Right atrium auricular region (tissue), 2 donors: Measurements from ENCODE around the gene CSF1R. TPM values are rescaled to one million over a fixed set of nuclear protein-coding genes. Genes with fewer than 3 reads are reported as not detected.

Experiments
- DNase-seq: peaks from one replicate; pipeline ENCODE4 v3.0.0-alpha.2; 2019; ENCODE audit warnings: low spot score
- H3K27ac ChIP-seq, 2 donors: fragments of 200-600 bp; sonication (generic); 1 replicate in 1 of 2; 2 replicates in 1 of 2; pipeline ENCODE4 v1.5.1; 2016 to 2019
- H3K27me3 ChIP-seq, 2 donors: fragments of 200-600 bp; sonication (generic); one replicate each; pipeline versions ENCODE4 v1.5.1 to v1.6.0; 2017 to 2019
- H3K36me3 ChIP-seq: fragments of 200-600 bp; sonication (generic); one replicate; pipeline ENCODE4 v1.5.1; 2016
- H3K4me1 ChIP-seq, 2 donors: fragments of 200-600 bp; sonication (generic); one replicate each; pipeline versions ENCODE4 v1.5.1 to v1.6.0; 2017 to 2019
- H3K4me3 ChIP-seq, 2 donors: fragments of 200-600 bp; sonication (generic); 1 replicate in 1 of 2; 2 replicates in 1 of 2; pipeline ENCODE4 v1.5.1; 2017 to 2019; ENCODE audit warnings: mild to moderate bottlenecking in 1 of 2, moderate library complexity in 1 of 2
- H3K9me3 ChIP-seq, 2 donors: fragments of 200-600 bp; sonication (generic); one replicate each; pipeline ENCODE4 v1.5.1; 2019
- total RNA-seq, 2 donors: library from RNA; depleted of rRNA; stranded (reverse); fragments of >200 nt; gene quantifications; one replicate each; pipeline ENCODE4 v1.1.0, GENCODE V29; 2016
- TF ChIP-seq, protein P1 (sequence below), 2 donors: fragments of 200-600 bp; sonication (generic); IDR thresholded peaks; one replicate each; pipeline ENCODE4 v1.5.1; 2019; ENCODE audit warnings: antibody characterized with exemption in 2 of 2

The CSF1R gene
- total RNA-seq, 2 donors from 2014 or later, result 11.2 to 24.6 TPM

DNA sequence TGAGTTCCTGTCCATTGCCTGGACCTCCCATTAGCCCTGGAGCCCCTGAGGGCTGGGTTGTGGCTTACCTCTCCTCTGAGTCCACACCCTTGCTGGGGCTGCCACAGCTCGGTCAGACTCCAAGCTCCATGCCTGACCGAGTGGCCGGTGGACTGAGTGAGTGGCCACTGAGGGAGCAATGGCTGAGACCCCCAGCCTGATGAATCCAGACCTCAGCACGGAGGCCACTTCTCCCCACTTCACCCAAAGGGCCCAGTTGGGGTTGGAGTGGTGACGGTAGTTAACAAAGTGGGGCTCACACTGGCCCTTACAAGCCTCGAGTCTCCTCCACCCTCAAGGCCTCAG, 40.5 kb upstream of the CSF1R start:
- Histone ChIP-seq H3K9me3 (no peaks in the 10 kb centered on the region), H3K27me3 (no peaks in the 10 kb centered on the region), H3K4me1 (peaks cover 0 to 20% of the 10 kb centered on the region in 2 donors), H3K27ac (no peak overlapping the region), H3K4me3 (no peak overlapping the region), H3K36me3 (peaks cover 53% of the 10 kb centered on the region)
- TF ChIP-seq, protein P1, sequence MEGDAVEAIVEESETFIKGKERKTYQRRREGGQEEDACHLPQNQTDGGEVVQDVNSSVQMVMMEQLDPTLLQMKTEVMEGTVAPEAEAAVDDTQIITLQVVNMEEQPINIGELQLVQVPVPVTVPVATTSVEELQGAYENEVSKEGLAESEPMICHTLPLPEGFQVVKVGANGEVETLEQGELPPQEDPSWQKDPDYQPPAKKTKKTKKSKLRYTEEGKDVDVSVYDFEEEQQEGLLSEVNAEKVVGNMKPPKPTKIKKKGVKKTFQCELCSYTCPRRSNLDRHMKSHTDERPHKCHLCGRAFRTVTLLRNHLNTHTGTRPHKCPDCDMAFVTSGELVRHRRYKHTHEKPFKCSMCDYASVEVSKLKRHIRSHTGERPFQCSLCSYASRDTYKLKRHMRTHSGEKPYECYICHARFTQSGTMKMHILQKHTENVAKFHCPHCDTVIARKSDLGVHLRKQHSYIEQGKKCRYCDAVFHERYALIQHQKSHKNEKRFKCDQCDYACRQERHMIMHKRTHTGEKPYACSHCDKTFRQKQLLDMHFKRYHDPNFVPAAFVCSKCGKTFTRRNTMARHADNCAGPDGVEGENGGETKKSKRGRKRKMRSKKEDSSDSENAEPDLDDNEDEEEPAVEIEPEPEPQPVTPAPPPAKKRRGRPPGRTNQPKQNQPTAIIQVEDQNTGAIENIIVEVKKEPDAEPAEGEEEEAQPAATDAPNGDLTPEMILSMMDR (IDR thresholded peaks at IDR 0.05), result no peak
- no peak for DNase-seq

DNA sequence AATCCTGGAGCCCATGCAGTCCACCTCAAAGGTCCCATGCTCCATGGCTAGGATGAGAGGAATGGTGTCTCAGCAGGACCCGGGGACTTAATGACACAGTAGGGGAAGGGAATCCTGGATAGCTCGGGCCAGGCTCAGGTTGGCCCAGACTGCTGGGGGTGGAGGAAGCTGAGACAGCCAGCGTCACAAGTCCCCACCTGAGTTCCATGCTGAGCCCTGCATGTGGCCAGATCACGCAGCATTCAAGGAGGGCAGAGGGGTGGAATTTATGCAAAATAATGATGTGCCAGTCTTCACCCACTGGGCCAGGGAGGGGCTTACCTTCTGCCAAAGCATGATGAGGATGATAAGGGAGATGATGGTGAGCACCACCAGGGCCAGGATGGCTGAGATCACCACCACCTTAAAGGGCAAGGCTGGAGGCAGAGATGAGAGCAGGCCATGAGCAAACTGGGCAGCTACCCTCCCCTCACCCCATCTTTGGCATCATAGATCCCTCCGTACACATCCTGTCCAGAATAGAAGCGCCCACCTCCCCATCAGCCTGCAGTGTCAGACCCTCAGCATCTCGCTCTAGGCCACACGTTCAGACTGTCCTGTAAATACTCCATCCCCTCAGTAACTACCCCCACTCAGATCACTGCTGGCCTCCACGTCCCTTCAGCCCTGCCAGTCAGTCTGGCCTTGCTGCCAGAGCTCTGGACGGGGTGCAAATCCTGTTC, 40.0 kb upstream of the CSF1R start:
- Histone ChIP-seq H3K36me3 (peaks cover 55% of the 10 kb centered on the region), H3K9me3 (no peaks in the 10 kb centered on the region), H3K4me3 (no peak overlapping the region), H3K27ac (no peak overlapping the region), H3K27me3 (no peaks in the 10 kb centered on the region), H3K4me1 (peaks cover 0 to 16% of the 10 kb centered on the region in 2 donors)
- no peak for DNase-seq
- TF ChIP-seq, protein P1 (IDR thresholded peaks at IDR 0.05), result no peak

DNA sequence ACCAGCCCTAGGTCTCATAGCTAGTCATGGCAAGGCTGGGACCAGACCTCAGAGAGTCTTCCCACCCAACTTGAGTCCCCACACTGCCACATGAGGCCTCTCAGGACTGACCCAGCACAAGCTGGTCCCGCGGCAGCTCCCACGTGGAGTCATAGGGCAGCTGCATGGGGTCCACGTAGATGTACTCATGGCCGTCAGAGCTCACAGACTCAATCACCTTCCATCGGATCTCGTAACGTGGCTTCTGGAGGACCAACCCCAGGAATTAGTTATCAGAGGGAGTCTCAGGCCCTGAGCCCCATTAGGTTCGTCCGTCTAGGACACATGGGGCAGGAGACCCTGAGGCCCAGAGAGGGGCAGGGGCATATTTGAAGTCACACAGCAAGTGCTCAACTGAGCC, 39.0 kb upstream of the CSF1R start:
- H3K27me3 ChIP-seq, result no peaks in the 10 kb centered on the region
- peaks cover 0 to 12% of the 10 kb centered on the region in 2 donors for H3K4me1 ChIP-seq
- H3K9me3 ChIP-seq, result no peaks in the 10 kb centered on the region
- H3K36me3 ChIP-seq, result peaks cover 65% of the 10 kb centered on the region
- no peak for DNase-seq
- TF ChIP-seq, protein P1 (IDR thresholded peaks at IDR 0.05), result no peak
- no peak overlapping the region for H3K4me3 ChIP-seq
- no peak overlapping the region for H3K27ac ChIP-seq

DNA sequence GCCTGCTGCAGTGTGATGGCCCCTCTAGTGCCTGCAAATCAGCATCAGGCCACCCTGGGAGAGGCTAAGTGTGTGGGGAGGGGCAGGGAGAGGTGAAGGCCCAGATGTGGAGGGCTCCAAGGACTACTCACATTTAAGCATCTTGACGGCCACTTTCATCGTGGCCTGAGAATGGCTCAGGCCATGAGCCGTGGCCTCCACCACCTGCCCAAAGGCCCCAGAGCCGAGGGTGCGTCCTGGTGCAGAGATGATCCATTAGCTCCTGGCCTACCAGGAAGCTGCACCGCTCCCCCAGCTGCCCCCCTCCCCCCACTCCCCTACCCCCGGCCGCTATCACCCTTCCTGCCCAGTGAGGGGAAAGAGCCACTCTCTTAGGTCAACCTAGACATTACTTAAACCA, 38.2 kb upstream of the CSF1R start:
- Histone ChIP-seq H3K4me1 (peaks cover 0 to 5% of the 10 kb centered on the region in 2 donors), H3K4me3 (no peak overlapping the region), H3K27ac (no peak overlapping the region), H3K36me3 (peaks cover 70% of the 10 kb centered on the region), H3K27me3 (no peaks in the 10 kb centered on the region), H3K9me3 (no peaks in the 10 kb centered on the region)
- TF ChIP-seq, protein P1 (IDR thresholded peaks at IDR 0.05), result no peak
- no peak for DNase-seq

DNA sequence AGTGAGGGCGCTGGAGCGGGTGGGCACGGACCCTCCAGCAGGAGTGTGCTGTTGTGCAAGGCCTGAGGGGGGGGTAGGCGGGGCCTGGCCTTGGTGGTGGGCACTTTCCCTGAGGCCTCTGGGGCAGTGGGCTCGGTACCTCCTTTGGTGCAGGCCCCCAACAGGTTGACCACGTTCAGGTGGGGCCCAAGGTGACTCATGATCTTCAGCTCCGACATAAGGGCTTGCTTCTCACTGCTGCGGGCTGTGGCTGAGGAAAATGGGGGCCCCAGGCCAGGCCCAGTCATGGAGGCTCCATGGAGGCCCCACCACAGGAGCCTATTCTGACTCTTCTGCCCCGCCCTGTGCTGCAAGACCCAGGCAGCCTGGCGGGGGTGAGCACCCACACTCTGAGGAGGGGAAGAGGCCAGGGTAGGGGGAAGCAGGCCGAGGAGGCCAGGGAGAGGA, 37.8 kb upstream of the CSF1R start:
- Histone ChIP-seq H3K4me3 (no peak overlapping the region), H3K9me3 (no peaks in the 10 kb centered on the region), H3K27ac (no peak overlapping the region), H3K36me3 (peaks cover 70% of the 10 kb centered on the region), H3K4me1 (peaks cover 0 to under 1% of the 10 kb centered on the region in 2 donors), H3K27me3 (no peaks in the 10 kb centered on the region)
- TF ChIP-seq, protein P1 (IDR thresholded peaks at IDR 0.05), result no peak
- DNase-seq, result no peak

DNA sequence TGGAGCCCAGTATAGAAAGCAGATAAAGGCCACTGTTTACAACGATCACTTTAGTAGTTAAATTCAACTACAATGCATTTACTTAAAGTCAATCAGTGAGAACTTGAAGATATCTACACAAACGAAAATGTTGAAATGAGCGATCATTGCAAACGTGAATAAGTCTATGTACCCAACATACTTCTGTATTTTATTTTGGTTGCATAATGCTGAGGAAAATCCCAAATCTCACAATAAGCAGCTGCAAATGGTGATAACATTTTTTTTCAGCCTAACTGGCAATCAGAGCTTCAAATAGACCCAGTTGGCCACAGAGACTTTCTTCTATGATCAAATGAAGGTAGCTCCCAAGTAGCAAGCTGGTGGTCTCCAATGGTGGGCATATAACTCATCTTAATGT, 37.2 kb upstream of the CSF1R start:
- H3K27ac ChIP-seq, result no peak overlapping the region

More for the DNA sequence above, 37.2 kb upstream of the CSF1R start:
- peaks cover 69% of the 10 kb centered on the region for H3K36me3 ChIP-seq
- no peaks in the 10 kb centered on the region for H3K4me1 ChIP-seq
- no peak for DNase-seq
- H3K4me3 ChIP-seq, result no peak overlapping the region
- TF ChIP-seq, protein P1 (IDR thresholded peaks at IDR 0.05), result no peak
- H3K9me3 ChIP-seq, result no peaks in the 10 kb centered on the region
- H3K27me3 ChIP-seq, result no peaks in the 10 kb centered on the region
